ENCODE results near the gene MACROD2.

MACROD2 gene

DNA sequence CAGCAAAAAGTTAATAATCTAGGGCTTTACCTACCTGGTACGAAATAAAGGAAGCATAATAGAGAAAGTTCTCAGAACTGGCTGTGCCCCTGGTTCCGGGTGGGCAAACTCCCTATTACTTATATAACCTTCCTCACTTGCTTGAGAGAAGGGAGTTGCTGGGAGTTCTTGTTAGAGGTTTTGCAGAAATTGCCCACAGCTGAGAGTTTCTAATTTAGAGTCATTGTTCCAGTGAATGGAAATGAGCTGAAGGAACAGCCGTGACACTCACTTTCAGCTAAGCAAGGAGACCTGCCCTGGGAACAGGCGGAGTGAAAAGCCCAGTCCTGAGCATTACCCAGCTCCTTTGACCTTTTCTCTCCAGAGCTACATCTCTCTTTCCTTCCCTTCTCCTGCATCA lies 936.7 kb downstream of the MACROD2 start:
- no peak for DNase-seq

DNA sequence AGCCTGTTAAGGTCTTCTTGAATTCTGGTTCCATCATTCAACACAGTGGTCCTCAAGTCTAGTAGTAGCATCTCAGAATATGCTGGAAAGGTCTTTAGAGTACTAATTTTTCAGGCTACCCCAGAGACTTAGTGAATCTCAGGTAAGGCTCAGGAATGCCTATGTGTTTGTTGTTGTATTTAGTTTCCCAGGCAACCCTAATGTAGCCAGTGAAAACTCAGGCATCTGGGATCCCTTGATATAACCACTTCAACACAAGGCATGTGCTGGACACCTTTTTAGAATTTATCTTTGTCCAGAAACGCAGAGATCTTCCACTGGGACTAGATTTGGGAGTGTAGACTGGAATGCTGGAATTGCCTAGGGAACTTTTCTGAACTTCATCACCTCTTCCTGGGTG lies 940.0 kb downstream of the MACROD2 start:
- no peak for DNase-seq

DNA sequence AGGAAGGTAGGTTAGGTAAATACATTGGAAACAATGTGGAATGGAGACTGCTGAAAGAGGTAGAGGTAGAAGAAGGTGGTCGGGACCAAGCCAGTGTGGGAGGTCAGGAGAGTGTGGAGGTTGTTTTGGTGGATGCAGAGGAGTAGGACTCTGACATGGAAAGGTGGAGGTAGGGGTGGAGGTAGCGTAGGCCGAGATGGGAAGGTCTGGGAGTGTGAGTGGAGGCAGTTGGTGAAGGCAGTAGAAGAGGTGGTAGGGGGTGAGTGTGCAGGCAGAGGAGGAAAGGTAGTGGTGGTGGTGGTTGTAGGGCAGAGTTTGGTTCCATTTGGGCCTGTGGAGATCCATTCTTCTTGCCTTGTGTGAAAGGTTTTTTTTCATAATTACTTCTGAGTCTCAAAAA lies 941.7 kb downstream of the MACROD2 start:
- DNase-seq: no peak

DNA sequence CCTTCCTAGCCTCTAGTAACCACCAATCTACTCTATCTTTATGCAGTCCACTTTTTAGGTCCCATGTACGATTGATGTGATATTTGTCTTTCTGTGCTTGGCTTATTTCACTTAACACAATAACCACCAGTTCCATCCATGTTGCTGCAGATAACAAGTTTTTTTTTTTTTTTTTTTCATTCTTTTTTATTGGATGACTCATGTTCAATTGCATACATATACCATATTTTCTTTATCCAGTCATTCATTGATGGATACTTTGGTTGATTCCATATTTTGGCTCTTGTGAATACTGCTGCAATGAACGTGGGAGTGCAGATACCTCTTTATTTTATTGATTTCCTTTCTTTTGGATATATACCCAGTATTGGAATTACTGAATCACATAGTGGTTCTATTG lies 942.5 kb downstream of the MACROD2 start:
- DNase-seq: no peak

DNA sequence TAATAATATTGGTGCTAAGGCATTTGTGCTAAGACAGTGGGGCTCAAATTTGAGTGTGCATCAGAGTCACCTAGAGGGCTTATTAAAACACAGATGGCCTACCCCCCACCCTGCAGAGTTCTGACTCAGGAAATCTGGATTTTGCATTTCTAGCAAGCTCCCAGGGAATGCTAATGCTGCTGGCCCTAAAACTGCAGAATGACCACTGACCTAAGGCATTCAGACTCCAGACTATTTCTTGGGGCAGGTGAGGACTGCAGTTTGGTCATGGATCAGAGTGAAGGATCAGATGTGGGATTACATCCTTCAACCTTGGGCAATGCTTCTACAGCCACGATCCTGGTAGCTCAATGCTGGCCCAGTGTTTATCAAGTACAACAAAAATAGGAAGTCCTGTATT lies 952.2 kb downstream of the MACROD2 start:
- DNase-seq: no peak

DNA sequence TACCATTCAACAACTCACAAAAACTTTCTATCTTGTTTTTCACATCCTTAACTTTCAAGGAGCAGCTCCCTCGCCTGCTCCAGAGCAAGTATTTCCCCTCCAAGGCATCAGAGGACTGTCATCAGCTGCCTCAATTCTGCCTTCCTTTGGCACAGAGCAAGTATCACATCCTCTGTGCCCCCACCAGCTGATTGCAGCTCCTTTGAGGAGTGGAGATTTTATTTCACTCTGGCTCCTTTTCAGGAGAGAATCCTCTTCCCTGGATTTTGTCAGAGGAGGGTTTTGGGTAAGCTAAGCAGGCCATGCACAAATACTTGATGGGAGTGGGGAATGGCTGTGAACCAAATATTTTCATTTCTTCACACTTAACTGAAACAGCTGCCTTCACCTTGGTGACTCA lies 952.6 kb downstream of the MACROD2 start:
- DNase-seq: no peak

DNA sequence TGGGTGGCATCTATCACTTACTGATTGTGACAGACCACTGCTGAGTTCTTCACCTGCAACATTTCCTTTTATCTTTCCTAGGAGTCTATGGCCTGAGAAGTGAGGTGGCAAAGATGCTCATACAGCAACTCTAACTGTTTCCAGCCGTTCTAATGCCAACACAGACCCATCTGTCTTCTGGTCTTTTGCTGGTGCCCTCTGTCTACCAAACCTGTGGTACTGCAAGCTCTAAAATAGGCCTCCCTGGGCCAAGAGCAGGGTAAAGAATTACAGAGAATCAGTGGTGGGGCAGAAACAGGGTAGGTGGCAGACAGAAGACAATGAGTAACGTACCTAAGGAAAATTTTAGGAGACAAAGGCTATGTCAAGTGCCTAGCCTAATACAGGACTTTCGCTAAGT lies 953.1 kb downstream of the MACROD2 start:
- peak; percentile 16 for DNase-seq

DNA sequence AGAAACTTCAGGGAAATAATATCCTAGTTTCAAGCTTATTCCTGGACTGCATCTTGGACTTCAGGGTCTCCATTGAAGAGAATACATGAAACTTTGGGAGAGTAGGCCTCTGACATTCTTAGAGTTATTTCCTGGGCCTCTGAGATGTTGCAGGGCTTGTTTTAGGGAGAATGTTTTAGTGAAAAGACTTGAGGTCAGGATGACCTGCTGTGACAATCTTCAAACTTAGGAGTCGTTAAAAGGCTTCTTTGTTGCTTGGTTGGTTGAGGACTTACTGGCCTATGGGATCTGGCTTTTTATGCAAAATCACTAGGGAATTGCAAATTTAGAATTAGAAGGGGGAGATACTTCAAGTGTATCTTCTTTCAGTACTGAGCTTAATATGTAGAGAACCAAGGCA lies 955.3 kb downstream of the MACROD2 start:
- no peak for DNase-seq

DNA sequence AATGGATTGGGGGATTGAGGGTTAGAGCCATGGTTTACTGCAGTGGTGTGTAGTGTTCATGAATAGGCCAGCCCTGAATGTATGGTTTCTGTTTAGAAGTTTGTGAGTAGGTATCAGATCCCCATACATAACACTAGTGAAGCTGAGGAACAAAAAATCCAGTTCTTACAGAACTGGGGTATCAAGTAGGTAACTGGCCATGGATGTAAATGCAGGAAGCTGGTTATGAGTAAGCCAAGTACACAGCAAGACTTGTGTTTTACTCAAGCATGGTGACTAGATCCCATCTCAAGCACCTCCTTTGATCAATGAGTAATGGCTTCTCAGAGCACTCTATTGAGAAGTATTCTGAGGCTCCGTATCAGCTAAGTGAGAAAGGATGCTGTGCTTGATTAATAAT lies 955.8 kb downstream of the MACROD2 start:
- DNase-seq: no peak

DNA sequence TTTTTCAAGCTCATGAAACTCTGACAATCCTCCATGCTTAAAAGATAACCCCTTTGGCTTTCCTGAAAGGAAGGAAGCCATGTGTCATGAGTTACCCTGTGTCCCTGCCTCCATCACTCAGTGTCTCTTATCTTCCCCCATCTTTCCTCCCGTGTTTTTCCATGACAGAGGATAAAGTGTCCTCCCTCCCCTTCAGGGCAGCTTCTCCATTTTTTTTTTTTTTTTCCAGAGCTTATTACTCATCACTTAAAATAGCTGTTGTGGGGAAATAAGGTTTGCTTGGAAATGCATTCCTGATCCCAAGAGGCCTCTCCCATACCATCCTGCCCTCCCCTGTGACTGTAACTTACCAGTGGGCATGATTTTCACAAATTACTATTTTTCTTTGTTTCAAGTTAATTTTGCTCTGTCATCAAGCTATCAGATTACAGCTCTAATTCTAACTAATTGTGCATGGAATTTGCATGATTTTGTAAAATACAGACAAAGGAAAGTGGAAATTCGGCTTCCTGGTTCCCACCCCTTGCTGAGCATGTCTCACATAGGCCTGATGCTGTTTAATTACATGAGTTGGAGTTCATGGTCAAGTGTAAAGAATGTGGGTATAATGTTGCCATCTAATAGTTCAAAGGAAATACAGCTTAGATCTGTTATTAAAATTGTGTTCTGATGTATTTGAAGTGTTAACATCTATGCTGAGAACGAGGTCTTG lies 956.5 kb downstream of the MACROD2 start:
- no peak for DNase-seq

DNA sequence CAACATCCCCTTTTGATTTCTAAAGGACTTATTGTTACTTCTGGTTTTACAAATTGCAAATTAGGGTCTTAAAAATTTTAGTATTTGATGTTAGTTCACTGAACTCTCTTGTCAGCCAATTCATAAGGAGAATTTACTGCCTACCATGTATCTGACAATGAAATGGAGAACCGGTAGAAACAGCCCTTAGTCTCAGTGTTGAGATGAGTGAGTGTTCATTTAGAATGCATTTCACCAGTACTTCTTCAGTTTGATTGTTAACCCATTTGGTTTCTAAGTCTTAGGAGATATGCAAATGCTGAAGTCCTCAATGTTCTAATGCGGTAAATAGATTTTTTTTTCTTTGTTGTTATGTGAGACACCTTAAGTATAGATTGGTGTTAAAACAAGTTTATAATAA lies 958.4 kb downstream of the MACROD2 start:
- no peak for DNase-seq

DNA sequence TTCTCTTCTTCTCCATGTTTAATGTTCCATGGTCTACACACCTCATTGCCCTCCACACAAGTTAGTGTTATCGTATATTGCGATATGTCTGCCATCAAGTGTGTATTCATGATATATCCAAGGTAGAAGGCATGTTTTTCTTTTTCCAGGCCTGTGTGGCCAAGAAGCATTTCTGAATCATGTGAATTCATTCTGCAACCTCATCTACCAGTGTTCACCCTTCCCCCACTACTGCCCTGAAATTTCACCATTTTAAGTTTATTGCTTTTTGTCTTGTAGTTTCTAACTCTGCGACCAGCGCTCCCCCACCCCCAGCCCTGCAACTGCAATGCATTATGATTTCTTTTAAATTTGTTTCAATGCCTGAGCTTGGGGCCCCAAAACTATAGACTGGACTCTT lies 960.1 kb downstream of the MACROD2 start:
- DNase-seq: peak; percentile 19

DNA sequence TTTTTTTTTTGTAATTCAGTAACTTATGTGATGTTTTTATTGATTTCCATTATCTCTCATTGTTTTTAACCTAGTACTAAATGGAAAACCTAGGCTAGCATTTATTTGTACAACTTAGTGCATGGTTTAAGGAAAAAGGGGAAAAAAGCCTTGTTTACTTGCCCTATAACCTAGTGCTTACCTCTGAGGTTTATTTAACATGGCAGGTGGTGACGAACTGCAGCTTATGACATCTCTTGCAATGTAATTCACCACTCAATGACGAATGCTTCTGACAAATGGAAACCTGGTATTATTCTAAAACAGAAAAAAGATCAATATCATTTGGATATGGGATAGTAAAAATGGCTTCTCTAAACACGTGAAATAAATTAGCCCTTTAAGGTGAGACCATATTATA lies 960.7 kb downstream of the MACROD2 start:
- DNase-seq: no peak

DNA sequence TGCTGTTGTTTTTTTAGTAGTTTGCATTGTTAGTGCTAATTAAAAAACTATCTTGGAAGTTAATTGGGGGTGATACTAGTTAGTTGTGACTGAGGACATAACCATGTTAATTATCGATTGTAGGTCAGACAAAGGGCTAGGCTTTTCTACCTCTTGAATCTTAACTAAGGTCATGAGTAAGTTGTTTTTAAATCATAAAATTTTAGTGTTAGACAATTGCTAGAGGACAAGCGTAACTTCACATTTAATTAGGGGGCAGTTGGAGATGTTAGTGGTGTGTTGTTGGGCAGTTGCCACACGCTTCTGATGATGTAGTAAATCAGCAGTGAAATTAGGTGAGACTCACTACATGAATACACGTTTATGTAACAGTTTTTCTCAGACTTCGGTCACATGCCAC lies 961.2 kb downstream of the MACROD2 start:
- DNase-seq: no peak

DNA sequence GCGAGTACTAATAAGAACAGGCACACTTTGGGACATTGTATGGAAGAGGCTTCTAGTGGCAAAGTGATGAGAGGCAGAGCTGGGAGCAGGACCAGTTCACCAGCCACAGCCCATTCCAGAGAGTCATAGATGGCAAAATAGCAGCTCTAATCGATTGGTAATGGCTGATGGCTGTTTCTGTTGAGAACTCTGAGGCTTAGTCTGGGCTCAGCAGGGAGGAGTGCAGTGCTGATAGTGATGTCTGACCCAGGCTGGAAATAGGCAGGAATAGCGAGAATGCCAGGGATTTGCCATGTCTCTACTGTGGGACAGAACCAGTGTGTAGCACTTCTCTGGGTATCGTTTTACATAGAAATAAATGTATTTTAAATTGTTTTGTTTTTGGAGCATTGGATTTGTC lies 962.1 kb downstream of the MACROD2 start:
- DNase-seq: no peak

DNA sequence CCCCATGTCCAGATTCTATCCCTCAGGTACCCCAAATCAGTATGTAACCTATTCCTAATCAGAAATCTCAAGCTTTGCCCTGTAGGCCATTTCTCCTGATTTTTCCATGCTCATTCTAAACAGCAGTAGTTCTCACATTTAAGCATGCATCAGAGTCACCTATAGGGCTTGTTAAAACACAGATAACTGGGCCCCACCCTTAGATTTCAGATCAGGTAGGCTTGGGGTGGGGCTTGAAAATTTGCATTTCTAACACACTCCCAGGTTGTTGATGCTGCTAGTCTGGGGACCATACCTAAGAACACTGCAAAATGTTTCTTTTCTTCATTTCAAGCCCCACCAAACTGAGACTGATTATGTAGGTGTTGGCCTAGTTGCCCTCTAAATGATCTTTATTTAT lies 963.3 kb downstream of the MACROD2 start:
- DNase-seq: no peak

DNA sequence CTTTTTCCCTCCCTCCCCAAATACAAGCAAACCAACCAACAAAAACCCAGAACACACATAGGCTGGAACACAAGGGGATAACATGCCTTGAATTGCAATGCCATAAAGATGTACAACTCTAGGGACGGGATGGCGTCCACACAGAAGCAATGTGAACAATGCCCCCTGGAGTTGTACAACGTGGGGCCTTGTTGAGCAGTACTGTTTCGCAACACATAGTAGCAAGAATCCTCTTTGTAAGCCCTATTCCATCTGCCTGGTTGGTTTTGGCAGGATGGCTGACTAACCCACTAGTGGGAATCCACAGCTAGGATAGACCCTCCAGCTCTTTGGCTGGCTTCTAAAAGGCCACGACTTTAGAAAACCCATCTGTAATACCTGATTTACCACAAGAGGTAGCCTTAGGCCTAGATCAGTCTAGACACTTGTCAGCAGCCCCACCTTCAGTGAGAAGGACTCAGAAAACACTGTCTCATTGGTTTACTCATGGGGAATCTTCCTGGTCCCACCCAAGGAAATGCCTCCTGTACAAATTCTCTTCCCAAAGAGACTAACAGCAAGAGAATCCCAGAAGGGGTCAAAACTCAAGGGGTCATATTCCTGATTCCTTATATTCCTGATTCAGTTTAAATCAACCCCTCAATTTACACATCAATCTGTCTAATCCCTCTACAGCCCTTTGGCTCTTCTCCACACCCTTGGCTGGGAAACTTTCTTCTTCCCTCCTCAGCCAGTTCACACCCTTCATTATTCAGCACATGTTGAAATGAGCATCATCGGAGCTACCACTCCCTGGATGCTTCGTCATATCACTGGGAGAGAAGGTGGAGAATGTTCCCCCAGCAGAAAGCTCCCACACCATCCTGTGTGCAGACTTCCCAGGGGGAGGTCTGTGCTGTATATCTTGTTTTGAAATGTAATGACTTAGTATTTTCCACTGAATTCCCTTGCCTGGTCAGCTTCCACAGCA lies 964.5 kb downstream of the MACROD2 start:
- no peak for DNase-seq

DNA sequence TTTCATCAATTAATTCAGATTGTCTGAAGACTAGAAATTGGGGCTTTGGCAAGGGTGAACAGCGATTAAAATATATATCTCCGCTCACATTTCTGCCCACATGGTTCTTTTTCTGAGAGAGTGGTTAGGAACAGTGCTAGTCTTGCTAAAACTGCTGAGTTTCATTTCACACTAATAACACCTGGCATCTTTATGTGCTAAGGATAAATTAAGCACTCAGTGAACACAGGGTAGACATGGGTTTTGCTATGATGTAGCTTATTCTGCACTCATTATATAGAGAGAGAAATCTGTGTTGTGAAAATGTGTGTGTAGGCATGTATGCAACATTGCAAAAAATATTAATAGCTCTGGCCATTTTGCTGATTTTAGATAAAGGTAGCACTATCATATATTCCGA lies 965.5 kb downstream of the MACROD2 start:
- DNase-seq: no peak

DNA sequence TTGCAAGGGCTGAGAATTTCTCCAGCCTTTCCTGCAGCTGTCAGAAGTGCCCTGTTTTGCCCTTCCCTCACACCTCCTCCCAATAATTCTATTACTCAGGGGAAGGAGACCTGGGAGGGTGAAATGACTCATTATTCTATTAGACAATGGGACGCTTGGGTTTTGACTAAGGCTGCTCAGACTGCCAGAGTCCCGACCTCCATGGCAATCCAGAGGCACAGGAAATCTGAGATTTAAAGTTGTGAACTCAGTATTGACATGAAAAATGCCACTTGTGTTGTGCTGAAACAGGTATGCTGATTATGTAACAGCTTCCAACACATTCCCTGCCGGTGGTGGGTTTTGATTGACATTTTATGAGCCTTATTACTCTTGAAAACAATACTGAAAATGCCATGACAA lies 967.9 kb downstream of the MACROD2 start:
- DNase-seq: no peak

DNA sequence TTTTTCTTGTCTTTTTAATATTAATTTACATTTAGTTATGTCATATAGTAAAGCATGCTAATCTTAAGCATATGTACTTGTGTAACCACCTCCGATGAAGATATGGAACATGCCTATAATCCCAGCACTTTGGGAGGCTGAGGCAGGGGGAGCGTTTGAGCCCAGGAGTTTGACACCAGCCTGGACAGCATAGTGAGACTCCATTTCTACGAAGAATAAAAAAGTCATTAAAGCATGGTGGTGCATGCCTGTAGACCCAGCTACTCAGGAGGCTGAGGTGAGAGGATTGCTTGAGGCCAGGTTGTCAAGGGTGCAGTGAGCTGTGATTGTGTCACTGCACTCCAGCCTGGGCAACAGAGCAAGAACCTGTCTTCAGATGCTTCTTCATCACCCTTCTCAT lies 970.9 kb downstream of the MACROD2 start:
- DNase-seq: no peak

DNA sequence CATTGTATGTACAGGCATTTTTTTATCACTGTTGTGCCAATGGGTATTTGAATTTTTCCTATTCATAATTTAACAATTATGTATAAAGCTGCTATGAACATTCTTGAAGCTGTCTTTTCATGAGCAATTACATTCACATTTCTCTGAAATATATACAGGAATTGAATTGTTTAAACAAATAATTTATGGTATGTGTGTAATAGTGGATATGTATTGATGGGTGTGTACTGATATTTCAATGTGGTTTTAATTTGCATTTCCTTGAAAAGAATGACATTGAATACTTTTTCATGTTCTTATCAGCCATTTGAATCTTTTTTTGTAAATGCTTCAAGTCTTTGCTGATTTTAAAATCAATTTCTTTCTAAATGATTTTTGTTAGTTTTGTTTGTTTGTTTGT lies 971.5 kb downstream of the MACROD2 start:
- DNase-seq: no peak

DNA sequence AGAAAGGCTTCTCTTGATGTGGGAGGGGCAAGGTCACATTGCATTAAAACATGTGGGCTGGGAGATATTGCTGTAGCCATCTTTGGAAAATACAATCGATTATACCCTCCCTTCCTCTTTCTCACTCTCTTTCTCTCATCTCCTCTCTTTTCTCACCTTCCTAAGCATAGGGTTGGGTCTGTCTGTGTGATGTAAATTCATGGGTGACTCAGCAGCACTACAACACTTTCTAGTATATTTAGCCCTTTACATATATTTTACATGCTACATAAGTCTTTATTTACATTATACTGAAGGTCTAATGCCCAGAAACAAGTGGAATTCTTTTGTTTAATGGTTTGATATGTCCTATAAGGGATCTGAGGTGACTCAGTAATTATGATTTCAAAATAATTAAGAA lies 976.9 kb downstream of the MACROD2 start:
- no peak for DNase-seq

DNA sequence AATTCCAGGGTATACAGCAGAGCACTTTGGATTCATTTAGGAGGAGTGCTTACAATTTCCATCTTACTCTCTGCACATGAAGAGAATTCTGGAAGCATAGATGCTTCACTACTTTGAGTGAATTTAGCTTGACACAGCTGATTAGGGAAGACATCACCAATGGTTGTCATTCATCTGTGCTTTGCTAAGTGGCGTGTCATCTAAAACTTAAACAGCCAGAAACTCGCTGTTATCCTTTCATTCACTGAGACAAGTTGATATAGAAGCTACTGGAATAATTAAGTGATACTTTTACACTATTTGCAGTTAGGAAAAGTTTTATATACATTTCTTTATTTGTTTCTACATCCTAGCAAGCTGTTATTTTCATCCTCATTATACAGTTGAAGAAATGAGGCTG lies 977.4 kb downstream of the MACROD2 start:
- DNase-seq: no peak

DNA sequence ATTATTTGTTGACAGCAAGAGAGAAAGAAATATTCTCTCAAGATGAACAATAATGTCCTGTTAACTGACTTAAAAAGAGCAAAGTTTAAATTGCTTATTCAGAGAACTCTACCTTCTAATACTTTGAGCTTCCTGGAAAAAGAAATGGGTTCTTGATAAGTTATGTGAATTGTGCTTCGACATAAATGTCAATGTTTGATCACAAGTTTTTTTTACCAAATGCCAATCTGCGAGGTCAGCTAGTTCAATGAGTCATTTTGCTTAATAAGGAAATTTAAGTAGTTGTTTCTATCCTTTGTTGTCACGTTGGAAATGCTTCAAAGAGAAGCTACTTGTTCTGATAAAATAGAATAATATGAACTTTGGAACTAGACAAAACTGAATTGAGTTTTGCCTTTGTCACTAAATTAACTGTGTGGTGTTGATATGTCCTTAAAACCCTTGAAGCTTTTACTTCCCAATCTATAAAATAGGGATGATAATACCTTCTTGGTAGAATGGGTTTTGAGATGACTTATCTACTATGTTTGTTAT lies 984.2 kb downstream of the MACROD2 start:
- no peak for DNase-seq
